Activated CD8-positive, alpha-beta memory T cell treated with anti-CD3 and anti-CD28 coated beads for 48 hours (primary cell): ENCODE data around the gene DPP4.

Experiments
- DNase-seq, 3 experiments: peaks; one replicate each; pipeline ENCODE4 v3.0.0-alpha.2; 2020; ENCODE audit warnings: low read depth in 2 of 3, low spot score in 2 of 3

The DPP4 gene

DNA sequence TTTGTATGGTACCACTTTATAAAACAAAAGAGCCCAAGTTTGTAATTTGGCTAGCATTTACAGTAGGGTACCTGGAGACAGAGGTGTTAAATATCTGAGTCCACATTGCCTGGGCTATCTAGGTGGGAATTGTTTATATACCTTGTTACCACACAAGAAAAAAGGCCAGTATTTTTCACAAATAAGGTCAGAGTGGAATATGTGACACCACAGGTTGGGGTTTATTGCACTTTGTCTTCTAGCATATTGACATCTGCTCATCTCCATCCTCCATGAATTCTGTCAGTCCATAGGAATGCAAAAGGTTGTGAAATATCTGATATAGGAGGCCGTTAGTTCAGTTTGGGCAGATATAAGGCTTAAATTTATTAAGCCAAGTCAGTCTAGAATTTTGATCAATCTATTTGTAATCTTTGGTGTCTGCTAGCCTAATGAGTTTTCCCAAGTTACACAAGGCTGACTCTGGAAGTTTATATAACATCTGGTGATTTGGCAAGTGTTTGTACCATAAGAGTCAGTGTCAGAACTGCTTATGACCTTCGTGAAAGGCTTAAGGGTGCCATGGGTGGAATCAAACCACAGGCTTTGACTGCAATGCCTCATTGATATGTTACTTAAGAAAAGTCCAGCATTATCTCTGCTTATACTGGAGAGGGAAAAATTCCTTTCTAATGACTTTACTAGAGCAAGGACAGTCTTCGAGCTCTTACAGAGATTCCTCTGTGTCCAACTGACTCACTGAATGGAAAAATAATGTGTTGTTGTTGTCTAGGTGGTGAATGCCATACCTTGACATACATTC lies 11.3 kb upstream of the DPP4 start:
- DNase-seq = no peak

DNA sequence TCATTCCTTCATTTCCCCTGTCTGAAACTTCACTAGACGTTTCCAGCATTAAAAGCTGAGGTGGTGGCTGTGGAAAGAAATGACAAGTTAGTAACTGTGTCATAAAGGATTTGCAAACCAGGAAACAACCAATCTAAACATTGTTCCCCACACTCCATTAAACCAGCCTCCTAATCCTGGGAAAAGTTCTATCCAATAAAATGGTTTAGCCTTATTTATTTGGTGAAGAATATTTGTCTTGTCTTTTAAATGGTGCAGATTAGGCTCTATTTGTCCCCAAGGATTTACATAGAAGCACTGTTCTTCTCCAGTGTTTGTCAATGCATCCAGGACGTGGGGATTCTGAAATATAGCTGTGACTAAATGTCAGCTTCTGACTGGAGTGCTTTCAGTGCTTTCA lies 10.5 kb upstream of the DPP4 start:
- DNase-seq = no peak

DNA sequence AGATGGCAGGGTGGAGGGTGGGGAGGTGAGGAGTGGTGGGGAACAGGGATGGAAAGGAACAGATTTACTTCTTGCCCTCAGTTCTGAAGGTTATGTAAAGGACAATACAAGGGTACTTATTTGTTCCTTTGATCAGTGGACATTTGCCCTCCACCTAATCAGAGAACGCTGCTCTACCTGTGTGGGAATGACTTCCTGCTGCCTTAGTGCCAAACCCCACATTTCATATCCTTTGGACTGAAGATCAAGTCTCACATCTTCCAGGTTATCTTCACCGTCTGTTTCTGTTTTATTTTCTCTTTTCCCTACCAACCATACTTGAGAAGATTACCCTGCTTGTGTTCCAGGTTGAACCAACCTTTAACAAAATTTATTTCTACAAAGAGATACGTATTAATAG lies 8.7 kb upstream of the DPP4 start:
- DNase-seq = no peak

DNA sequence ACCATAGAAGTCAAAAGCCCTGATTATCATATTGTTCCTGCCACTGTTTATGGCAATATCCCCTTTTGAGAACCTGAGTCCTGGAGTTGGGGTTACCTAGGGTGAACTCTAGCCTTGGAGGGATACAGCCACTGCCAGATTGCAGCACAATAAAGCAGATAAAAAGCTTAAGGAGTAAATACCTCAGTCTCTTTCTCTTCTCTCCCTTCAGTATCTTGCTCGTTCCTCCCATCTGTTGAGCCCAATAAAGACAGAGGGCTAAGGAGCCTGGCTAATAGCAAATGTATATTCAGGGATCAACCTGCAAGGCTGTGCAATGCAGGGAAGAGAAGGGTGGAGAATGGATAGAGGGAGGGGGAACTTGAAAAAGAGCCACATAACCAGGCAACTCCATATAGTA lies 8.0 kb upstream of the DPP4 start:
- no peak for DNase-seq

DNA sequence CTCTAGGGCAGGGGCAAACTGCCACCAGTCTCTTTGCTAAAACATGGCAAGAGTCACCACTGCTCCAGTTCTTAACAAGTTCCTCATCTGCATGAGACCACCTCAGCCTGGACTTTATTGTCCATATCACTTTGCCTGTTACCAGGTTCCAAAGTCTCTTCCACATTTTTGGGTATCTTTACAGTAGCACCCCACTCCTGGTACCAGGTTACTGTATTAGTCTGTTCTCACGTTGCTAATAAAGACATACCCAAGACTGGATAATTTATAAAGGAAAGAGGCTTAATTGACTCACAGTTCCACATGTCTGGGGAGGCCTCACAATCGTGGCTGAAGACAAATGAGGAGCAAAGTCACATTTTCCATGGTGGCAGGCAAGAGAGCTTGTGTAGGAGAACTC lies 5.5 kb upstream of the DPP4 start:
- DNase-seq = no peak

DNA sequence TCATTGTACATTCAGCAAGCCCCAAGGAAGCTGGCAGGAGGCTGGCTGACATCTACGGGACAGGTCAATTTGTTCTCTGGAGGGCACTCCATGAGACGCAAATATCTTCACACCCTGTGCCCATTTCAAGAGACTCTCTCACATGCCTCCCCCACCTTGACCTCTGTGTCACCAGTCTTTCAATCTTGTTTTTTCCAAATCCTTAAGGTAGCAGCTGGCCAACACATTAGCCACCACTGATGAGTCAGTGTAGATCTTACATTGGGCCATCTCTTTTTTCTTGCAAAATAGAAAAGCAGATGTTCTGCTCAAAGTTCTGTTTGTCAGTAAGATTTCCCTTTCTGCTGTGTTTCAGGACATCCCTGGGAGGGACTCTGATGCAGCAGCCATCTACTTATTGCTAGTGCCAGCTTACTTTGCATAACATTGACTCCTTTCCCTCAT lies 1.7 kb upstream of the DPP4 start:
- DNase-seq = no peak

DNA sequence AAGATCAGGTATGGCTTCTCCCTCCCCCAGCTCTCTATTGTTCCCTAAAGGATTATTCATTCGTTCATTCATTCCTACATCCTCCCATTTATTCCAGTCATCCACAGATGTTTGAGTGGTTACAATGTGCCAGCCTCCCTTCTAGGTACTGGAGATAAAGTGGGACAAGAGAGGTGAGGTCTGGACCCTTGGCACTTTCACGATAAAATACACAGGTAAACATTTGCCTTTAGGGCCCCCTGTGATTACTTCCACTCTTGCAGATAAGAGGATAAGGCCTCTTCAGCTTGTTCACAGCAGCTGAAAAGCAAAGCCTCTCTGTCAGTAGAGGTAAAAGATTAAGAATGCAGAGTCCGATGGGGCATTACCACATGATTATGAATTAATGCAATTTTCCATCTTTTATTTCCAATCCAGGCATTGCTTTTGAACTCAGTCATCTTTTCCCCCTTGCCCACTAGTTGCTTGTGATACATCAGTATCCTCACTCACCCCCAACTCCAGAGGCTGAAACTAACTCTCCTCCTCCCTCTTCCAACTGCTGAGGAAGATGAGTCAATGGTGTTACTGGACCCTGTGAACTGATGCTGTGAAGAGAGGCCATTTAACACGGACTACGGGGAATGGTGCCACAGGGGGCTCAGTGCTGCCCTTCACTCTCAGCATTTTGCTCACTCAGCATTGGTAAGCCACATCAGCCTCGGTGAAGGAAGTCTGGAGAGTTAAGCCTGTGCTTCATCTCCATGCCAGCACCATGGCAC lies 1.1 kb upstream of the DPP4 start:
- no peak for DNase-seq

DNA sequence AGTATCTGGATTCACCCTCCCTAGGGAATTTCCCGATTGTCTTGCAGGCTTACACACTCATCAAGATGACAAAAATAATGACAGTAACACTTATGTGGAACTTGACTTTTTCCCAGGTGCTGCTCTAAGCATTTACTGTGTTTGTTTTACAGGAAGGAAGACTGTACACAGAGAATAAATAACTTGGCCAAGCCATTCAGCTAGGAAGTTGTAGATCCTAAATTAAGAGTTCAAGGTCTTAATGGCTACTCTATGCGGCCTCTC lies 549 bp upstream of the DPP4 start:
- DNase-seq = no peak

DNA sequence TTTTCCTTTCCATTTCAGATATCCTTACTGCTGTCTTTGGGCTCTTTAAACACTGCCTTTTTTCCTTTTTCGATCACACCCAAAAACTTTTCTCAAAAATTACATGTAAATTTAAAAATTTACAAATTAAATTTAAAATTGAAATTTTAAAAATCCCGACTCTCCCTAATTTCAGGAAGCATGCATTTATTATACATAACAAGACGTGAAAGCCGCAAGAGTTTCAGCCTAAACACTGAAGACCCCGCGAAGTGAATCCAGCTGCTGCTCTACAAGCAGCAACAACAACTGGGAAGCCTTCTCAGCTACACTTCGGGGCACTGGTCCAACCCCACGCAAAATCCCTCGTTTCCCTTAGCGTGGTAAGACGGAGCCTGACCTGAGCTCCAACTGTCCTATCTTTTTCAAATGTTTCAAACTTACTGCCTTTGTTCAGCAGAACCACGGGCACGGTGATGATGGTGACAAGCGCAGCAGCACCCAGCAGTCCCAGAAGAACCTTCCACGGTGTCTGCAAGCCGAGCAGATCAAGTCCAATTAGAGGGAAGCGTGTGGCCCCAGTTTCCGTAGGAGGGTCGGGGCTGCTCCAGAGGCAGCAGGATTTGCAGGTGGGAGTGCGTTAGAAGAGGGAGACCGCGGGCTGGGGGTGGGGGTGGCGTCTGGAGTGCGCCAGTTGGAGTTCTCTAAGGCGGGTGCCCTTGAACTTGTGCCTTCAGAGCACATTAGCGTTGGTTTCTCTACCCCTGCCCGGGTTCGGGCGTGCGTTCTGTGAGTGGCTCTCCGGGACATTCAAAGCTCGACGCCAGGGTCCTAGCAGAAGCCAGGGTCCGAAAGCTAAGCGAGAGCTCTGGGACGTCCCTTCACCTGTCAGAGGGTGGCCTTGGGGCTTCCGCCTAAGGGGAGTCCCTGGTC lies 783 bp downstream of the DPP4 start:
- DNase-seq = no peak

DNA sequence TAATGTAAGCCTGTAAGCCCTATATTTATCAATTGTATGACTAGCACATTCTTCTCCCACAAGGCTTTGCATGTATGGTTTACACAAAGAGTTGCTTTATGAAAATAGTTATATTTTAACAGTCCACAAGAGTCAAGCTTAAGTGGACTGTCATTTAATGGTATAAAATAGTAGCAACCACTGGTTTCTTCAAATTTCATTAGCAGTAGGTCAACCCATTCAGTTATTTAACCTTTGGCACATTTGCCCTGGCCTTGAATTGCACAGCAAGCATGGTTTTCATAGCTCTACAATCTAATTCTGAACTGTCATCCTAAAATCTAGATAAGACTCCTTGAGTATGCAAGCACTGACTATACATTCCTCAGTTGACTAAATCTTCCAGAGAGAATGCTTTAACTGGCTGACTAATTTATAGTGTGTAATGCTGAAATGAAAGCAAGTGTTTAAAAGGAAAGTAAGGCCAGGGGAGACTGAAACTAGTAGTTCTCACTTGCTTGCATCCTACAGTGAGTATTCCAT lies 1.8 kb downstream of the DPP4 start:
- no peak for DNase-seq

DNA sequence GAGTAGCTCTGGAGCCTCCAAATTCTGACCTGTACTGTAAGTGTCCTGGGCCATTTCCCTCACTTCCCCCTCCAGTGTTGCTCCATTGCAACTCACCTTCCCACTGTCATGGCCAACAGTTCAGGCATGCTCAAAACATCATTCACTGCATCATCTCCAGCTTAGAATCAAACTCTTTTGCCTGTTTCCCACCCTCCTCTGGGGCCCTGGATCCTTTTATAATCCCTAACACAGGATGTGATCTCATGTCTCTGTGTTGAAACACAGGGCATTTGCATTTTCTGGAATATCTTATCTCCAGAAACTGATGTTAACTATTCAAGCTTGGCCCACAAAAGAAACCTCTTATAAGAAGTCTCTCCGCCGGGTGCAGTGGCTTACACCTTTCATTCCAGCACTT lies 3.0 kb downstream of the DPP4 start:
- DNase-seq = no peak

DNA sequence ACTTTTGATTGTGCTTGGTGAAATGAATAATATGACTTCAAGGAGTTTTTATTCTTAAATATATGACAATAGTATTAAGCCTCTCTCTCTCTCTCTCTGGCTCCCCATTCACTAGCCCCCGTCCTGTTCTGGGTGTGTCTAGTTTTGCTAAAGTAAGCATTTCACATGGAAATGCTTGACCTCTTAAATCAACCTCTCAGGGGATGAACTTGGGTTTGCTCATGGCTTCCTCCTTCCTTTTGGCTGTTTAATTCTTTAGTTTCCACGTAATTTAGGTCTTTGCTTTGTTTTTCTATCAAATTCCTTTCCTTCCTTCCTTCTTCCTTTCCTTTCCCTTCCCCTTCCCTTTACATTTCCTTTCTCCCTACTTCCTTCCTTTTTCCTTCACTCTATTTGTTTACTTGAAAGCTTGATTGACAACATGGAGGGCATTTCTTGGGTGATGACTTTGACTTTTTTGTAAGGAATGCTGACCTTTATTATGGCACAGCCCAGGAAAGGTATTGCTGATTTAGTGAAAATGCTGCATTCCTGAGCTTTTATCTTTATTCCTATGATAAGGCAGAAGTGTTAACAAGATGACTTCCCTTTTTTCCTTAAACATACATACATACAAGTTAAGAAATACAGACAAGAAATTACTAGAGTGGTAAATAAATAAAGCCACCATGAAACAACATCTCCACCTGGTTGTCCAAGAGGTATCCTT lies 3.6 kb downstream of the DPP4 start:
- no peak for DNase-seq

DNA sequence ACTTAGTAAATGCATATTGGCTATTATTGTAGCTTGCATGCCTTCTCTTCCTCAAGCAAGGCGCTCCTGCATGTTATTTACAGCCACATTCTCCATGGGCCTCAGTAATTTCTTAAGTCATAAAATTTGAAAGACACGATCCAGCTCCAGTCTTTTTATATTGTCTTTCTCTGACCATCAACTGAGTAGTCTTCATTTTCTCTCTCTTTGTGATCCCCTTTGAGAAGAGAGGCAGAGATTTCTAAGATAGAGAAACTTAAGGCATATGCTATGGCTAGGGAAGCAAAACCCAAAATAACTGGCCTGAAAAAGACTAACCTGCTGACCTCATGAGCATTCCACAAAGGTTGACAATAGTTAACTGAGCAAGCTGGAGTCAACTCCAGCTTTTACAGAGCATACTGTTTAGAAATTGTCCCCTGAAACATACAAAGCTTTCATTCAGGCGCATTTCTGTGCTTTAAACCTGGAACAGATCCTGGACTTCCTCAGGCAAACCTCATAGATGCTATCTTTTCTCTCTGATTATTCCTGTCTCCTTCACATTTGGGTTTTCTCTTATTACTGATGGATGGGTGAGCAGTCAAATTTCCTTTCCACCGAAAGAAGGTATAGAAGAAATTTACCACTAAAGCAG lies 4.6 kb downstream of the DPP4 start:
- no peak for DNase-seq

DNA sequence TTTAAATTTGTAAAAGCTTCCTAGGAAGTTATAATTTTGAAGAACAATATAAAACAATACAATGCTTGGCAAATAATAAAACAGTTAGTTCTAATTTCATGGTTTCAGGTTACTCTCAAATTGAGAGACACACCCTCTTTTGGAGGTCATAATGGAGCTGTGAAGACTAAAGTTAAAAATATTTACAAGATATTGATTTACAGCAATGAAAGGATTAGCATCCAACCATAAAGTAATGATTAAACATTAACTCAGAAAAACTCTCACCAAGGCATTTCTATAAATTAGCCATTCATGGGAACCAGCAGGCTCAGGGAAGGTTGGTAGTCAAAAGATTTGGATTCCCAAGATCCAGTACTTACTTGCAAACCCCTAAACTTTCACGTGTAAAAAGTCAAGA lies 6.4 kb downstream of the DPP4 start:
- DNase-seq = no peak

DNA sequence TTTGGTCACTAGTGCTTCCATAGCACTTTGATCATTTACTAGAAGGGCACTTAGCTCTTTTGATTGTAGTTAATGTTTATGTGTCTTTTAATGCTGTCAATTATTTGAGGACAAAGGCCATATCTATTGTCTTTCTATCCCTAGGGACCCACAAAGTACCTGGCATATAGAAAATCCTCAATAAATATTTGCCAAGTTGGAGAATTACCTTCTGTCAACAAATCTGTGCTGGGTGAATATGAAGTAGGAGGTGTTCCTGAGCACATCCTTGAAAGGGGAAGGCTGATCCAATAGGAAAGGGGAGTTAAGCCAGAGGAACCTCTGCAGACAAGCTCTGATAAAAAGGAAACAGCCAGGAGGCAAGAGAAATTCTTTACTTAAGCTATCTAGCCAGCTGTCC lies 8.2 kb downstream of the DPP4 start:
- DNase-seq = no peak

DNA sequence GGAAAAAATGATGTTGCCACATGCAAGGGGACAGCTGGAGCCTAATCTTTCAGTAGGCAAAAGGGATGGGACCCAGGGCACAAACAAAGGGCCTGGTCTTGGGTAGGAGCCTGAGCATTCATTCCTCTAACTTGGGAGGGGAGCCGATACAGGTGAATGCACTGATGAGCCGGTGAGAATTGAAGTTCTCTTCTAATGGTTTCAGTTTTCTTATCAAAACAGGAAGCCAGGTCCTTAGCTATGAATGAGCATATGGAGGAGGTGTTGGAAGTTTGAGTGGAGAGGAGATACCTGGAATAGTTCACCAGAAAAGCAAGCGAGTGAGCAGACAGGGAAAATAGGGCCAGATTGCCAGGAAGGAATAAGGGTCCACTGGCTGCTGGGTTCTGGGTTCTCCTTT lies 10.1 kb downstream of the DPP4 start:
- no peak for DNase-seq

DNA sequence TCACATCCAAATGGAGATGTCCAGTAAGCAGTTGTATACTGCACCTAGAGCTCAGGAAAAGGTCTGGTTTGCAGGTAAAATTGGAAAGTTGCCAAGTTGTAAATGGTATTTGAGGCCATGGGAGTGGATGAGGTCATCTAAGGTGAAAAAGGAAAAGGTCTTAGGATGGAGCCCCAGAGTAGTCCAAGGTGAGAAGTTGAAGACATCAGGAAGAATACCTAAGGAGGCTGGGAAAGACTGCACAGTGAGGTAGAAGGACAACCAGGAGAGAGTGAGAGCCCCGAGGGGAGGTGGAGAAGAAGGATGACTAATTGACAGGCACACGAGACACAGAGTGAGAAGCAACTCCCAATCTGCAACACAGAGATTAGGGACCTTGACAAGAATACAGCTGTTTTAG lies 10.7 kb downstream of the DPP4 start:
- no peak for DNase-seq

DNA sequence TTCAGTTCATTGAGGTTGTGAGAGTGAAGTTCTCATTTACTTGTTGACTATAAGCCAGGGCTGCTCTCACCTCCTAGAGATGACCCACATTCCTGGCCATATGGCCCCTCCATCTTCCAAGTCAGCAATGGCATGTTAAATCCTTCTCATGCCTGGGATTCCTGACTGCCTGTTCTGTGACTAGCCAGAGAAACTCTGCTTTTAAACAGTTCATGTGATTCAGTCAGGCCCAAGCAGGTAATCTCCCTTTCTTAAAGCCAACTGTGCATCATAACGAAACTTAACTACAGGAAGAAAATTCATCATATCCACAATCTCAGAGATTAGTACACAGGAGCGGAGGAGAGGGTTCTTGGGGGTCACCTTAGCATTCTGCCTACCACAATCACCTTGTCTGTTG lies 11.5 kb downstream of the DPP4 start:
- no peak for DNase-seq

DNA sequence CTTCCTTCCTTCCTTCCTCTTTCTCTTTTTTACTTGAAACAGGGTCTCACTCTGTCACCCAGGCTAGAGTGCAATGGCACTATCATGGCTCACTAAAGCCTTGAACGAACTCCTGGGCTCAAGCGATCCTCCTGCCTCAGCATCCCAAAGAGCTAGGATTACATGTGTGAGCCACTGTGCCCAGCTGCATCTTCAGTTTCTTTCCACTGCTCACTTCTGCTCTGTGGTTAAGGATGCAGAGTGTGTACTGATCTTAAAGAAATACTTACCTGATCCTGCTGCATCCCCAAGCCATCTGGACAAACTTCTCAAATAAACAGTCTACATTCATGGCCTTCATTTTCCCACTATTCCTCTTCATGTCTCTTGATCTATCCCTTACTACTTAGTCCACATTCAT lies 13.0 kb downstream of the DPP4 start:
- DNase-seq = no peak

DNA sequence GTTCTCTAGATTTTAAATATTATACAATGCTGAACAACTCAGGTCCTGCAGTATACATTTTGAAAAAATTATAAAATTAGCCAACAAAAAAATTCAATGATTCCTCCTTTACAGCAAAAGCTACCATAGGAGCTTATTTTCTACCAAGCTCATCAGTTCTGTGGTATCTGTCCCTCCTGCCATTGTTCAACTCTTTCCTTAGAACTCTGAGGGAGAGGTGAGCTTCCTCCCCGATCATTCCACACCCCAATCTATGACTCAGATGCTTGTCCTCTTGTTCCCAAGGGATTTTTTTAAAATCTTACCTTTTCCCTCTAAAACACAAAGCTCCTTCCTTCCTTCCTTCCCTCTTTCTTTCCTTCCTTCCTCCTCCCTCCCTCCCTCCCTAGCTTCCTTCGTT lies 13.5 kb downstream of the DPP4 start:
- no peak for DNase-seq
